Panc1 (cell line): ENCODE data around the gene KIF26B. TPM values are rescaled to one million over a fixed set of nuclear protein-coding genes. Genes with fewer than 3 reads are reported as not detected.

ENCODE experiments used
- ATAC-seq: fragments of 200-7000 bp; cut with Tn5 transposase; 2 replicates; pipeline ENCODE4 v1.9.1; 2020; ENCODE audit warnings: mild to moderate bottlenecking, moderate library complexity
- BruUV-seq: library from RNA; stranded (reverse); fragments of 400-500 nt; replicated peaks from 2 replicates; lab custom pipeline; 2021; lab: Mats Ljungman, UMichigan
- CTCF ChIA-PET: fragments of 300-600 bp; sonication (Branson Sonifier 250); formaldehyde crosslinking; loops from one replicate; lab custom pipeline; 2022; ENCODE audit warnings: antibody characterized with exemption; lab: Charles Lee
- POLR2A ChIA-PET: fragments of 300-600 bp; sonication (Branson Sonifier 250); formaldehyde crosslinking; loops from one replicate; lab custom pipeline; 2022; ENCODE audit warnings: antibody characterized with exemption; lab: Charles Lee
- DNase-seq: peaks from one replicate; pipeline ENCODE4 v3.0.0-alpha.2; 2010; ENCODE audit warnings: low read depth, low spot score
- H3K27ac ChIP-seq: 2 replicates; pipeline ENCODE4 v1.5.1; 2011; ENCODE audit warnings: mild to moderate bottlenecking, low read length, inconsistent platforms
- H3K27me3 ChIP-seq: fragments of 200-500 bp; sonication (Bioruptor generic); 2 replicates; pipeline ENCODE4 v1.6.0; 2014; ENCODE audit warnings: low read length, inconsistent platforms; ENCODE audit not compliant: control insufficient read depth, insufficient read depth
- H3K36me3 ChIP-seq: fragments of 200-500 bp; sonication (Bioruptor generic); 2 replicates; pipeline ENCODE4 v1.5.1; 2014; ENCODE audit warnings: inconsistent platforms, mild to moderate bottlenecking, low read length, moderate library complexity; ENCODE audit not compliant: control insufficient read depth, insufficient read depth
- H3K4me1 ChIP-seq: 2 replicates; pipeline ENCODE4 v1.5.1; 2011; ENCODE audit warnings: inconsistent platforms, mild to moderate bottlenecking, low read length, moderate library complexity; ENCODE audit not compliant: control insufficient read depth, insufficient read depth
- H3K4me3 ChIP-seq, 2 experiments: 2 replicates each; pipeline ENCODE4 v1.5.1; 2011 to 2012; ENCODE audit warnings: low read depth in 2 of 2, low read length in 2 of 2, mild to moderate bottlenecking in 2 of 2, inconsistent platforms in 1 of 2, moderate library complexity in 1 of 2
- H3K9me3 ChIP-seq: fragments of 200-500 bp; sonication (Bioruptor generic); 2 replicates; pipeline ENCODE4 v1.5.1; 2014; ENCODE audit warnings: low read depth, mild to moderate bottlenecking, inconsistent platforms, low read length, moderate library complexity; ENCODE audit not compliant: control insufficient read depth, insufficient read depth
- CTCF ChIP-seq: fragments of 450-650 bp; IDR thresholded peaks from 2 replicates; pipeline ENCODE4 v1.5.1; 2017; ENCODE audit warnings: mild to moderate bottlenecking
- POLR2AphosphoS5 ChIP-seq: IDR thresholded peaks from 2 replicates; pipeline ENCODE4 v1.6.1; 2012; ENCODE audit warnings: mild to moderate bottlenecking, low read depth, low read length, moderate library complexity
- REST ChIP-seq, 2 experiments: IDR thresholded peaks; 2 replicates each; pipeline ENCODE4 v1.6.1; 2011 to 2012; ENCODE audit warnings: low read depth in 2 of 2, control low read depth in 1 of 2, low read length in 1 of 2, mild to moderate bottlenecking in 1 of 2, moderate library complexity in 1 of 2; ENCODE audit not compliant: insufficient read depth in 1 of 2
- SIN3A ChIP-seq: IDR thresholded peaks from 2 replicates; pipeline ENCODE4 v1.6.1; 2012; ENCODE audit warnings: low read depth, mild to moderate bottlenecking, low read length, moderate library complexity, borderline replicate concordance; ENCODE audit not compliant: insufficient read depth
- TCF7L2 ChIP-seq: IDR thresholded peaks from 2 replicates; pipeline ENCODE4 v1.6.1; 2011; ENCODE audit warnings: mild to moderate bottlenecking, low read depth, low read length, inconsistent platforms
- in situ Hi-C: cut with HindIII; loops from 2 replicates; pipeline ENCODE4 v1.10.0; 2016; ENCODE audit warnings: low sequenced_read_pairs, low pct_unique_long_range_greater_than_20kb
- intact Hi-C: fragments of 100-400 bp; cut with micrococcal nuclease; formaldehyde crosslinking; loops from one replicate; pipeline ENCODE4 v1.10.0; 2022; ENCODE audit not compliant: unreplicated experiment
- total RNA-seq: library from RNA; stranded (reverse); gene quantifications from one replicate; pipeline ENCODE4 v1.2.1, GENCODE V29; 2021; ENCODE audit not compliant: unreplicated experiment

Gene KIF26B
- total RNA-seq, 1 experiment from 2014 or later, result 0.33 TPM

DNA sequence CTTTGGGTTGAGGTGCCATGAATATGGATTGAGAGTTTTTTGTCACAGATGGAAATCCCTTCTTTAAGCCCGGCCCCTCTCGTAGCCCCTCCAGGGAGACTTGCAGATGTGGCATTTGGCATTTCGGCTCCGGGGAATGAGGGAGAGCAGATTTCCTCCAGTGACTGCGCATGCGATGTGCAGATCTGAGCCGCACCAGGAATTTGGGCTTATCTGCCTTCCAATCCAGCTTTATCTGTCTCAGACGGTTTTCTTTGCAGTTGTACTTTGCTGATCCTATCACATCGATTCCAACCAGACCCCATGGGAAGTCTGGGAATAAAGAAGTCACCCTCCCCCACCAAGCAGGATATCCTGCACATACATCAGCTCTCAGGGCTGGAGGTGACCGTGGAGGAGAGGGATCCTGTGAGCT, 11.7 kb downstream of the KIF26B start:
- Histone ChIP-seq H3K4me1 (no peaks in the 10 kb centered on the region), H3K27ac (no peak overlapping the region), H3K9me3 (no peaks in the 10 kb centered on the region), H3K36me3 (no peaks in the 10 kb centered on the region), H3K27me3 (peaks cover 5% of the 10 kb centered on the region; the same call in 1 of the 2 replicates), H3K4me3 (no peak overlapping the region)
- DNase-seq, result no peak
- TF ChIP-seq POLR2AphosphoS5 (no peak), TCF7L2 (no peak), SIN3A (no peak), REST (IDR thresholded peaks at IDR 0.05; ENCODE audit: insufficient read depth in 1 of 2, low read depth in 2 of 2, low read length in 1 of 2) (no peak), CTCF (no peak)
- intact Hi-C loops (no loop called here), in situ Hi-C loops (no loop called here)
- ChIA-PET POLR2A (no interaction called here), CTCF (interaction anchor here (1.4 kb wide), 1 partner anchor 10 kb away, joined by 4 read pairs; no protein-coding TSS in a partner anchor)
- BruUV-seq, result no TSS peak
- no peak for ATAC-seq

- no peaks in the 10 kb centered on the region for H3K36me3 ChIP-seq
- BruUV-seq, result no TSS peak
- TF ChIP-seq CTCF, result no peak
- no peak for TF ChIP-seq POLR2AphosphoS5
- no peak for TF ChIP-seq TCF7L2
- no peak for TF ChIP-seq REST (IDR thresholded peaks at IDR 0.05; ENCODE audit: insufficient read depth in 1 of 2, low read depth in 2 of 2, low read length in 1 of 2)
- no peak for TF ChIP-seq SIN3A
- ChIA-PET CTCF (interaction anchor here (1.0 kb wide), 1 partner anchor 241 kb away, joined by 3 read pairs; no protein-coding TSS in a partner anchor), POLR2A (no interaction called here)
- no peaks in the 10 kb centered on the region for H3K4me1 ChIP-seq
- in situ Hi-C loops (no loop called here), intact Hi-C loops (no loop called here)
- no peak for ATAC-seq
- H3K27me3 ChIP-seq, result peaks cover 5% of the 10 kb centered on the region; the same call in 1 of the 2 replicates
- no peaks in the 10 kb centered on the region for H3K9me3 ChIP-seq
- DNase-seq, result no peak
- H3K4me3 ChIP-seq, result no peak overlapping the region
- H3K27ac ChIP-seq, result no peak overlapping the region
These were observed 13.3 kb downstream of the KIF26B start for GRCh38 chr1:245168086-245168485.
